Measurements from ENCODE around the gene BBS9. TPM values are rescaled to one million over a fixed set of nuclear protein-coding genes. Genes with fewer than 3 reads are reported as not detected.

BBS9 gene
- total RNA-seq, 2 donors from 2014 or later = 16.6 to 17.8 TPM

DNA sequence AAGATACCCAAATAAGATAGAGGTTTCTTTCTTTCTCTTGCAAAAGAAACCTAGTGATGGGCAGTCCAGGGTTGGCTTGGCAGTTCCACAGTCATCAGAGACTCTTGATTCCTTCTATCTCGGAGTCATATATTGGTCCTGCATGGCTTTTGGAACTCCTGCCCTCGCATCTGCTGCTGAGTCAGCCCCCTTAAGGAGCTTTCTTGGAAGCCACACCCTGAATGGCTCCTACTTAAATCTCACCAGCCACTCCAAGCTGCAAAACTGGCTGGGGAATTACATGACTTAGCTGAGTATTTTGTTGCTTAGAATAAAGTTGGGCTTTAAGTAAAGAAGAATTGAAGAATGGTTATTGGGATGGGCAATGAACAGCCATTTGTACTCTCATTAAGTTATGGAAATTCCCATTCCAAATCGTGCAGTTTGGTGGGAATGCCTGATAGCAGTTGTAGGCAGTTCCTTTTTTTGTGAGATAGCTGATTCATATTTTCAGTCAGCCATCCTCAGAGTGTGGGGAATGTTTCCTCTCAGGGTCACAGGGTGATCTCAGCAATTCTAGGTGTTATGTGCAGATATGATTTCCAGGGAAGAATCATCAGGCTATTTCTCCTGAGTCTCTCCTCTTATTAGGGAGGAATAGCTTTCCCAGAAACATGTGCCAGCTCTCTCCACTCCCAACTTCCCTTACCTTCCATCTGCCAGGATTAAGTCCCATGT, 209.9 kb downstream of the BBS9 start:
- Mint-ChIP-seq H3K4me1 (ENCODE audit: low read depth in 2 of 2) (no peaks in the 10 kb centered on the region), H3K27ac (no peak overlapping the region), H3K36me3 (no peaks in the 10 kb centered on the region), H3K9me3 (no peaks in the 10 kb centered on the region), H3K4me3 (no peak overlapping the region), H3K27me3 (no peaks in the 10 kb centered on the region)
- DNase-seq (ENCODE audit: low spot score) (no peak), ATAC-seq (no peak)

DNA sequence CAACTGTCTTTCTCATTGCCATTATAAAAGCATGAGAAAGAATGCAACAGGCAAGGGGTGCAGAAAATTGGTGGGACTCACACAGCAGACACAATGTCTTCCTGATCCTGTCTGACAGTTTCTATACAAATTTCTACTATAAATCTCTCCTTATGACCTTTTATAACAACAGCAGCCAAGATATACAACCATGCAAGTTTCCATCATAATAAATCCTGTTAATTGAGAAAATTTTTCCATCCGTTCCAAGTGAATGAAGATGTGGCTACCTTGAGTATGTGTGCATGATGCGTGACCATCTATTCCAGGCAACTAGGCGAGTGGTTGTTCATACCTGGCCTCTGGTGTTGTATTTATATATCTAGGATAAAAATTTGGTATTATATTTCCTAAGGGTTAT, 216.7 kb downstream of the BBS9 start:
- H3K4me3 Mint-ChIP-seq = no peak overlapping the region

DNA sequence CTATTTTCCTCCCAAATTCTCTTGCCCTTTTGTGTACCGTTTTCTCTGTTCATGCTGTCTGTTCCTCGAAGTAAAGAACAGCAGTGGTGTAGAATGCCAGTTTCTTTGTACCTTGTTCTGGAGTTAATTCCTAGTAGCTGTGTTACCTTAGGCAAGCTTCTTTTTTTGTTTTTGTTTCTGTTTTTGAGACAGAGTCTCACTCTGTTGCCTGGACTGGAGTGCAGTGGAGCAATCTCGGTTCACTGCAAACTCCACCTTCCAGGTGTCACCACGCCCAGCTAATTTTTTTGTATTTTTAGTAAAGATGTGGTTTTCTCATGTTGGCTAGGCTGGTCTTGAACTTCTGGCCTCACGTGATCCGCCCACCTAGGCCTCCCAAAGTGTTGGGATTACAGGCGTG, 221.2 kb downstream of the BBS9 start:
- no peak overlapping the region for H3K27ac Mint-ChIP-seq
- H3K4me1 Mint-ChIP-seq (ENCODE audit: low read depth in 2 of 2) = peaks cover 0 to 3% of the 10 kb centered on the region in 2 donors
- ATAC-seq (no peak), DNase-seq (ENCODE audit: low spot score) (no peak)
- H3K4me3 Mint-ChIP-seq = no peak overlapping the region
- no peaks in the 10 kb centered on the region for H3K9me3 Mint-ChIP-seq
- no peaks in the 10 kb centered on the region for H3K36me3 Mint-ChIP-seq
- no peaks in the 10 kb centered on the region for H3K27me3 Mint-ChIP-seq

More for the DNA sequence above, 216.7 kb downstream of the BBS9 start:
- DNase-seq (ENCODE audit: low spot score) (no peak), ATAC-seq (no peak)
- Mint-ChIP-seq H3K36me3 (no peaks in the 10 kb centered on the region), H3K27ac (no peak overlapping the region), H3K4me1 (ENCODE audit: low read depth in 2 of 2) (peaks cover 0 to 3% of the 10 kb centered on the region in 2 donors), H3K27me3 (no peaks in the 10 kb centered on the region), H3K9me3 (no peaks in the 10 kb centered on the region)

DNA sequence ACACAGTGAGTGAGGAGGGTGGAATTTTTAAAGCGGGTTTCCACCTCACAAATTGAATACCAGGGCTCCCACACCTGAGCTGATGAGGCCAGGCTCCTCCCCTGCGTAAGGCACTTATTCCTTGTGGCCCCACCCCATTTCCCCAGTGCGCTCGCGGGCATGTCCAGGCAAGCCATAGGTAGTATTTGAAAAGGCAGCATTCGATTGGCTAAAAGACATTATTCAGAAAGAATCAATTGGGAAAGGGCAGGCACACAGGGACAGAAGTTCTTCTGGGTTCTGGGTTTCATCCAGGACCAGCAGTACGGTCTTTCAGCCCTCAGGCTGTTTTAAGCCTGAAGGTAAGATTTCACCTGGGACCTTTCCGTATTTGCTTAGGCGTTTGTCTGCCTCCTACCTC, 222.3 kb downstream of the BBS9 start:
- Mint-ChIP-seq H3K27ac (no peak overlapping the region), H3K27me3 (no peaks in the 10 kb centered on the region), H3K36me3 (no peaks in the 10 kb centered on the region), H3K4me3 (no peak overlapping the region), H3K9me3 (no peaks in the 10 kb centered on the region), H3K4me1 (ENCODE audit: low read depth in 2 of 2) (peaks cover 0 to 3% of the 10 kb centered on the region in 2 donors)
- no peak for DNase-seq (ENCODE audit: low spot score)
- ATAC-seq = no peak

DNA sequence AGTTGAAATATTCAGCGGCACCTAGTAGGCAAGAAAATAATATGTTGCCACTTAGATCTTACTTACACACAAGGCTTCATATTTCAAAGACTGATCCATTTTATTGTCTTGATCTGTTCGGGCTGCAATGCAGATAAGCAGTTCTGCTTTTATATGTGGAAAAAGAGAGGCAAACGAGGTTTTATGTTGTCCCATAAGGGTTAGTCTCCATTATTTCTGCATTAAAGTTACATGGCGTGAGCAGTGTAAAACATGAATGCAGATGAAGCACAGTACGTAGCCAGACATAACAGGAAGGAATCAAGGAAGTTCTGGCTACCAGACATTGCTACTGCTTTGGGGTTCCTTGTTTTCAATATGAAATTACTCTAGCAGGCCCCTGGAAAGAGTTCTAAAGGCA, 224.8 kb downstream of the BBS9 start:
- DNase-seq (ENCODE audit: low spot score) = no peak
- Mint-ChIP-seq H3K9me3 (no peaks in the 10 kb centered on the region), H3K4me1 (ENCODE audit: low read depth in 2 of 2) (peaks cover 0 to 3% of the 10 kb centered on the region in 2 donors), H3K36me3 (no peaks in the 10 kb centered on the region), H3K4me3 (no peak overlapping the region), H3K27ac (no peak overlapping the region), H3K27me3 (no peaks in the 10 kb centered on the region)
- ATAC-seq = no peak

DNA sequence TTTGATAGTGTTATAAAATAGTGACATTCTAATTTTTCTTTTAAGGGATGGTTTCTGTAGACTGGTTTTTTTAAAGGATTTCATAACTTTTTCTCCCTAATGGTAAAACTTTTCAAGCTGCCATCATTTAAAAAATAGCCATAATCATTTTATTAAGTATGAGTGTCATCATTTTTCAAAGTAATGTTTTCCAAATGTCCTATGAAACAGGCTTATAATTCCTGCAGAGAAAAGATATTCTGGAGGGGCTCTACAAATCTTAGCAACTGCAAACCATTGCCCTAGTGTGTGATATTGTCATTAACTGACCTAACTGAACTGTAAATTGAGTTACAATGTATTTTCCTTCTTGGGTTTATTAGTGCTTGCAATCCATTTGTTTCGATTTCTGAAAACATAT, 226.0 kb downstream of the BBS9 start:
- no peaks in the 10 kb centered on the region for H3K27me3 Mint-ChIP-seq
- H3K4me3 Mint-ChIP-seq = no peak overlapping the region
- ATAC-seq = no peak

DNA sequence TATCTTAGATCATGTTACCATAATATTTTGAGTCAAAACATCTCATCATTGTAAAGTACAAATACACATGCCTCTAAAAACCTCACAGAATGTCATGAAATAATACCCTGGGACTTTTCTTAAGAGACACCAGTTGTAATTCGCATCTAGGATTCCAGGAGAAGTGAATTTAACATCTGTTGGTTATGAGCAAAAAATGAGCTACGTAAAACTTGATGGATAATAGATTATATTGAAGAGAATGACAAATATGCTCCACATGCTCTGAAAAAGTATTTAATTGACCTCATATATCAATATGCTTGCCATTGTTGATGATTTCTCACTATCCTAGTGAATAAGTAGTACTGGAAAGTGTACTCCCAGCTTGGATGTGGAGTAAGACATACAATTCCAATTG, 227.0 kb downstream of the BBS9 start:
- no peak overlapping the region for H3K27ac Mint-ChIP-seq
- no peak overlapping the region for H3K4me3 Mint-ChIP-seq
- DNase-seq (ENCODE audit: low spot score) = no peak
- H3K27me3 Mint-ChIP-seq = no peaks in the 10 kb centered on the region
- no peaks in the 10 kb centered on the region for H3K9me3 Mint-ChIP-seq
- ATAC-seq = no peak
- H3K36me3 Mint-ChIP-seq = no peaks in the 10 kb centered on the region
- H3K4me1 Mint-ChIP-seq (ENCODE audit: low read depth in 2 of 2) = no peaks in the 10 kb centered on the region

More for the DNA sequence above, 226.0 kb downstream of the BBS9 start:
- Mint-ChIP-seq H3K9me3 (no peaks in the 10 kb centered on the region), H3K4me1 (ENCODE audit: low read depth in 2 of 2) (peaks cover 0 to 2% of the 10 kb centered on the region in 2 donors), H3K36me3 (no peaks in the 10 kb centered on the region), H3K27ac (no peak overlapping the region)
- DNase-seq (ENCODE audit: low spot score) = no peak

DNA sequence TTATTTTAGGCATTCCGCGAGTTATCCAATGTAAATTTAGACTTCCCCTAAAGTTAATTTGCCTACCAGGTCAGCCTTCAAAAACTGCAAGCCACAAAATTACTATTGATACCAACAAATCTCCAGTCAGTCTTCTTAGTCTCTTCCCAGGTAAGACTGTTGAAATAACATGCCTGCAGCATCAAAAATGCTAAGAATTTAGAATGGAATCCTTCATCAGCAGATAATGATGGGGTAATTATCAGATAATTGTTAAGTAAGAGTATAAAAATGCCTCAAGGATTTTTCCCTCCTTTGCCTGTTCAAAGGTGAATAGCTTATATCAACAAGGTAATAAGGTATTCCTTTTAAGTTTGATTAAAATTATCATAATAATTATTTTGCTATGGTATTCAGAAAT, 228.5 kb downstream of the BBS9 start:
- H3K4me3 Mint-ChIP-seq = no peak overlapping the region
- H3K4me1 Mint-ChIP-seq (ENCODE audit: low read depth in 2 of 2) = no peaks in the 10 kb centered on the region
- no peaks in the 10 kb centered on the region for H3K9me3 Mint-ChIP-seq
- no peaks in the 10 kb centered on the region for H3K36me3 Mint-ChIP-seq
- no peaks in the 10 kb centered on the region for H3K27me3 Mint-ChIP-seq
- DNase-seq (ENCODE audit: low spot score) (no peak), ATAC-seq (no peak)
- no peak overlapping the region for H3K27ac Mint-ChIP-seq

DNA sequence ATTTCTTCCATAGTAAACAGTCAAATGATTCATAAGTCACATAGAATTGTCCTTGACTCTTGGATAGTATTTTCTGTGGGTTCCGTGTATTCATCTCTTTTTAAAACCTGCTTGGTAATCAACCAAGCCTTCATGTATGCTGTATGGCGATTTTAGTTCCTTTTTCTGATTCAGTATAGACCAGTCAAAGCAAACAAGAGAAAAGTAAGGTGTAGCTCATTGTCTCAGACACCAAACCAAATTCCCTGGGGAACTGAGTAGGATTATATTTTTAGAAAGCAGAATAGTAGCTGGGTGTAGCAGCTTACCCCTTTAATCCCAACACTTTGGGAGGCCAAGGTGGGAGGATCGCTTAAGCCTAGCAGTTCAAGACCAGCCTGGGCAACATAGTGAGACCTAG, 240.5 kb downstream of the BBS9 start:
- Mint-ChIP-seq H3K27me3 (no peaks in the 10 kb centered on the region), H3K4me1 (ENCODE audit: low read depth in 2 of 2) (no peaks in the 10 kb centered on the region), H3K4me3 (no peak overlapping the region), H3K27ac (no peak overlapping the region), H3K9me3 (no peaks in the 10 kb centered on the region), H3K36me3 (peaks cover 9% of the 10 kb centered on the region)
- DNase-seq (ENCODE audit: low spot score) = no peak
- ATAC-seq = no peak

DNA sequence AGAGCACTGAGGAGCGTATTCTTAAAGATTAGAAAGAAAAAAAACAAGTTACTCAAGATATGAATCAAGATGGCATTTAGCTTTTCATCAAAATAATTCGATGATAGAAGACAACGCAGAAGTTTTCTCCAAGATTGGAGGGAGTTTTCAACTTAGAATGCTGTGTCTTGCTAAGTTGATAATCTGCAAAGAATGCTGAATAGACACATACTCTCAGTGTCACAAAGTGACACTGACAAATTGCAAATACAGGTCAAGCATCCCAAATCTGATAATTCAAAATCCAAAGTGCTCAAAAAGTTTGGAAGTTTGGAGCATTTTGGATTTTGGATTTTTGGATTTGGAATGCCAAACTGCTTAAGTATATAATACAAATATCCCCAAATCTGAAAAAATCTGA, 243.8 kb downstream of the BBS9 start:
- Mint-ChIP-seq H3K27me3 (no peaks in the 10 kb centered on the region), H3K36me3 (peaks cover 4% of the 10 kb centered on the region), H3K27ac (no peak overlapping the region), H3K4me1 (ENCODE audit: low read depth in 2 of 2) (no peaks in the 10 kb centered on the region), H3K9me3 (no peaks in the 10 kb centered on the region), H3K4me3 (no peak overlapping the region)
- no peak for DNase-seq (ENCODE audit: low spot score)
- ATAC-seq = no peak

DNA sequence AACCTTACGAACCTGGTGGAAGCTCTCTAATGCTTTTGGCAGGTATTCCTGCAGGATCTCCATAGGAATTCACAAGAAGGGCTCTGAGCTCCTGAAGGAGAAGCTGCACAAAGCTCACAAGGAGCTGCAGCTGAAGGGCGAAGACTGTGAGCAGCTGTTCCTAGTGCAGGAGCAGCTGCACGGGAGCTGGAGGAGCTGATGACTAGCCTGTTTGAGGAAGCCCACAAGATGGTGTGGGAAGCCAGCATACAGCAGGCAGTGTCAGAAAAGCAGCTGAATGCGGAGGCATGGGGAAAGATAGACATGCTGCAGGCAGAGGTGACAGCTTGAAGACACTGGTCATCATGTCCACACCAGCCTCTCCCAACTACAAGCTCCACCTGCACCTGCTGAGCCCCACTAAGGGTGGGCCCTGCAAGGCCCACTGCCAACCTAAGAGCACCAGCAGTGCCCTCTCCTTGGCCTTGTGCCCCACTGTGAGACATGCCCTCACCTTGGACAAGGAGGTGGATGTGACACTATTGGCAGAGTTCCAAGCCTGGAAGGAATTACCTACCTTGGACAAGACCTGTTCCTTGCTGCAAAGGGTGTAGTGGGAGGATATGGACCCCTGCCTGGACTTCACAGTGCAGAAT, 250.6 kb downstream of the BBS9 start:
- H3K36me3 Mint-ChIP-seq = peaks cover 4% of the 10 kb centered on the region
- H3K27ac Mint-ChIP-seq = no peak overlapping the region
- no peaks in the 10 kb centered on the region for H3K27me3 Mint-ChIP-seq
- DNase-seq (ENCODE audit: low spot score) (no peak), ATAC-seq (peak; percentile 43 to 52)
- no peaks in the 10 kb centered on the region for H3K9me3 Mint-ChIP-seq
- H3K4me1 Mint-ChIP-seq (ENCODE audit: low read depth in 2 of 2) = no peaks in the 10 kb centered on the region
- no peak overlapping the region for H3K4me3 Mint-ChIP-seq

DNA sequence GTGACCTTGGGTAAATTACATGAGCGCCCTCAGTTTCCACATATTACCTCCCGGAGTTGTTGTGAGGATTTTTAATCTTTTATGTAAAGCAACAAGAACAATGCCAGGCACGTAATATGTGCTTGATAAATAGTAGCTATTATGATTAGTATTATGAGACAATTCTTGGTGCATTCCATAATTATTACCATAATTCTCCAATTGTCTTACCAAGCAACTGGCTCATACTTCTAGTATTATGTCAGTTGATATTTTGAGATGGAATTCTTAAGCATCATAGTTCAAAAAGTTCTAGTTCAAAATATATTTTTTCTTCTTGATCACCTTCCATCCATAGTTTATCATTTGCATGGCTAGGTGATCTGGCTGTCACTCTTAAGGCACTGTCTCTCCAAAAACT, 259.0 kb downstream of the BBS9 start:
- H3K4me1 Mint-ChIP-seq (ENCODE audit: low read depth in 2 of 2) = no peaks in the 10 kb centered on the region
- no peak overlapping the region for H3K4me3 Mint-ChIP-seq
- H3K9me3 Mint-ChIP-seq = no peaks in the 10 kb centered on the region
- DNase-seq (ENCODE audit: low spot score) = no peak
- no peaks in the 10 kb centered on the region for H3K27me3 Mint-ChIP-seq
- peaks cover 4% of the 10 kb centered on the region for H3K36me3 Mint-ChIP-seq
- no peak for ATAC-seq
- no peak overlapping the region for H3K27ac Mint-ChIP-seq

DNA sequence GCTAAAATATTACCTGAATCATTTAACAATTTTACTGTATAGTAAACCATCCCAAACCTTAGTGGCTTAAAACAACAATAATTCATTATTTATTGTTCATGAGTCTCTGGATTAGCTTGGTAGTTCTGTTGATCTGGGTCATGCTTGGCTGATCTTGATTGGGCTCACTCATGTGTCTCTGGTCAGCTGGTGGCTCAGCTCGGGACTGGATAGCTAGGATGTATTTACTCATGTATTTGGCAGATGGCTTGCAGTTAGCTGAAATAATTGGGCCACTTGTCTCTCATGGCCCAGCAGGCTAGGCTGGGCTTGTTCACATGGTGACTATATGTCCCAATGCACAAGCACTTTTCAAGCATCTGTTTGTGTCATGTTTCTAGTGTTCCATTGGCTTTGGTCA, 262.8 kb downstream of the BBS9 start:
- Mint-ChIP-seq H3K4me1 (ENCODE audit: low read depth in 2 of 2) (peaks cover 4 to 5% of the 10 kb centered on the region in 2 donors), H3K27ac (no peak overlapping the region), H3K36me3 (peaks cover 7% of the 10 kb centered on the region), H3K4me3 (no peak overlapping the region), H3K9me3 (no peaks in the 10 kb centered on the region), H3K27me3 (no peaks in the 10 kb centered on the region)
- ATAC-seq = no peak
- DNase-seq (ENCODE audit: low spot score) = no peak

DNA sequence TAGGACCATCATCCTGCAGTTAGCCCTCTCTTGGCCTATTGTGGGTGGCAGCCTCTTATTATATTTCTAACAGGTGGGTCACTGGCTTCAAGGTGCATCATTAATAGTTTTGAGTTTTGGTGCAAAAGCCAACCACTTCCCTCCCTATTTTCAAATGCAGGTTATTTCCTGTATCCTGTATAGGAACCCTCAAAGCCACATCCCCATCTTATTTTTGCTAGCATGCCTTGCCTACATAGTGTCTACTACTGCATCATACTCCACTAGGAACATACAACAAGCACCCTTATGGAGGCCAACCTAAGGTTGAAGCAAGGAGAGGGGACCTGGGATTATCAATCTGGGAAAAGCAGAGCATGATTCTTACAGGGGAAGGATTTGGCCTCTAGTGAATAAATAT, 264.4 kb downstream of the BBS9 start:
- Mint-ChIP-seq H3K36me3 (peaks cover 9% of the 10 kb centered on the region), H3K27me3 (no peaks in the 10 kb centered on the region), H3K4me3 (no peak overlapping the region), H3K27ac (no peak overlapping the region), H3K9me3 (no peaks in the 10 kb centered on the region), H3K4me1 (ENCODE audit: low read depth in 2 of 2) (peaks cover 4 to 5% of the 10 kb centered on the region in 2 donors)
- ATAC-seq = no peak
- DNase-seq (ENCODE audit: low spot score) = no peak

DNA sequence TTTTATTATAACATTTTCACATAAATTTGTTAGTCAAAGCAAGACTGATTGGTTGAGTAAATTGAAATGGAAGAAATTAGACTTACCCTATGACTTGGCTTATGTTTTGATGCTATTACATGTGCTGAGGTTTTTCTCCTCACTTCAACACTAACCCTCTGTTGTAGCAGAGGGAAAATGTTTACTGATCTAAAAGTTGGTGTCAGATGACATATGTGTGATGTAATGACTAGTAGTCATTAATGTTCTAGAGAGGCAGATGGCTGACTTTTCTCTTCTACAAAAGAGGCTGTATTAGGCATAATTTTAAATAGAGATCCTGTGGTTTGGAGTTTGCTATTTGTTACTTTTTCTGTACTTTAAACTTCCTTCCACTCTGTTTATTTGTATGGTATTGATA, 266.0 kb downstream of the BBS9 start:
- no peak for DNase-seq (ENCODE audit: low spot score)
- Mint-ChIP-seq H3K27me3 (no peaks in the 10 kb centered on the region), H3K9me3 (no peaks in the 10 kb centered on the region), H3K4me3 (no peak overlapping the region), H3K36me3 (peaks cover 9% of the 10 kb centered on the region), H3K4me1 (ENCODE audit: low read depth in 2 of 2) (peaks cover 4 to 5% of the 10 kb centered on the region in 2 donors), H3K27ac (no peak overlapping the region)
- no peak for ATAC-seq

All from natural killer cell treated with Interleukin-12 subunit alpha and Interleukin-12 subunit beta and Interleukin-15 and Interleukin-18, amount 100 ng/mL, for 72 hours (primary cell).